Neural cell (in vitro differentiated cells): ENCODE results near the gene DCAF6.

Source experiments
- EZH2 ChIP-seq: fragments of 200-600, 300-800 bp; shearing (Covaris generic), sonication (generic); IDR thresholded peaks from 2 replicates; pipeline ENCODE4 v1.6.1; 2014; ENCODE audit warnings: antibody characterized with exemption, low read length, borderline replicate concordance, mild to moderate bottlenecking; ENCODE audit not compliant: insufficient read depth, poor library complexity, severe bottlenecking
- POLR2AphosphoS5 ChIP-seq: IDR thresholded peaks from 2 replicates; pipeline ENCODE4 v1.6.1; 2012
- RAD21 ChIP-seq: fragments of 450-650 bp; conservative IDR thresholded peaks from 2 replicates; pipeline ENCODE4 v1.6.1; 2014; ENCODE audit warnings: antibody characterized with exemption, mild to moderate bottlenecking, moderate library complexity
- REST ChIP-seq: IDR thresholded peaks from 2 replicates; pipeline ENCODE4 v1.6.1; 2012; ENCODE audit warnings: borderline replicate concordance
- SMC3 ChIP-seq: fragments of 450-650 bp; conservative IDR thresholded peaks from 2 replicates; pipeline ENCODE4 v1.6.1; 2014; ENCODE audit warnings: antibody characterized with exemption, mild to moderate bottlenecking, moderate library complexity; ENCODE audit not compliant: poor library complexity
- TAF1 ChIP-seq: IDR thresholded peaks from 2 replicates; pipeline ENCODE4 v1.6.1; 2012; ENCODE audit warnings: low read depth
- TF ChIP-seq, protein P1 (sequence below): fragments of 450-650 bp; IDR thresholded peaks from 2 replicates; pipeline ENCODE4 v1.5.1; 2014; ENCODE audit warnings: antibody characterized with exemption, mild to moderate bottlenecking, moderate library complexity; ENCODE audit not compliant: poor library complexity, severe bottlenecking

- no peak for TF ChIP-seq RAD21
- no peak for TF ChIP-seq EZH2
- TF ChIP-seq, protein P1, sequence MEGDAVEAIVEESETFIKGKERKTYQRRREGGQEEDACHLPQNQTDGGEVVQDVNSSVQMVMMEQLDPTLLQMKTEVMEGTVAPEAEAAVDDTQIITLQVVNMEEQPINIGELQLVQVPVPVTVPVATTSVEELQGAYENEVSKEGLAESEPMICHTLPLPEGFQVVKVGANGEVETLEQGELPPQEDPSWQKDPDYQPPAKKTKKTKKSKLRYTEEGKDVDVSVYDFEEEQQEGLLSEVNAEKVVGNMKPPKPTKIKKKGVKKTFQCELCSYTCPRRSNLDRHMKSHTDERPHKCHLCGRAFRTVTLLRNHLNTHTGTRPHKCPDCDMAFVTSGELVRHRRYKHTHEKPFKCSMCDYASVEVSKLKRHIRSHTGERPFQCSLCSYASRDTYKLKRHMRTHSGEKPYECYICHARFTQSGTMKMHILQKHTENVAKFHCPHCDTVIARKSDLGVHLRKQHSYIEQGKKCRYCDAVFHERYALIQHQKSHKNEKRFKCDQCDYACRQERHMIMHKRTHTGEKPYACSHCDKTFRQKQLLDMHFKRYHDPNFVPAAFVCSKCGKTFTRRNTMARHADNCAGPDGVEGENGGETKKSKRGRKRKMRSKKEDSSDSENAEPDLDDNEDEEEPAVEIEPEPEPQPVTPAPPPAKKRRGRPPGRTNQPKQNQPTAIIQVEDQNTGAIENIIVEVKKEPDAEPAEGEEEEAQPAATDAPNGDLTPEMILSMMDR: no peak
- TF ChIP-seq REST: no peak
- no peak for TF ChIP-seq TAF1
- no peak for TF ChIP-seq SMC3
- TF ChIP-seq POLR2AphosphoS5: no peak
These were observed 117.6 kb downstream of the DCAF6 start for GRCh38 chr1:168054117-168054516.
